Sigmoid colon (tissue), 7 donors: ENCODE data around the gene CAPN10. TPM values are rescaled to one million over a fixed set of nuclear protein-coding genes. Genes with fewer than 3 reads are reported as not detected.
A peak's percentile ranks its signal among the peaks of the same experiment; 100 is the strongest.
"Not testable (repeated sequence)": the region's sequence is repeated elsewhere in the genome, so short reads cannot be mapped to it uniquely, and the experiment has no call there.

Experiments
- DNase-seq: peaks from one replicate; pipeline ENCODE4 v3.0.0-alpha.2; 2019
- H3K27ac ChIP-seq, 4 donors: fragments of 200-600 bp; sonication (generic); one replicate each; pipeline ENCODE4 v1.5.1; 2016 to 2019; ENCODE audit warnings: mild to moderate bottlenecking in 1 of 4
- H3K27me3 ChIP-seq, 3 donors: fragments of 200-600 bp; sonication (generic); one replicate each; pipeline ENCODE4 v1.5.1; 2019; ENCODE audit warnings: mild to moderate bottlenecking in 1 of 3
- H3K36me3 ChIP-seq, 4 donors: fragments of 200-600 bp; sonication (generic); one replicate each; pipeline ENCODE4 v1.5.1; 2016 to 2019
- H3K4me1 ChIP-seq, 4 donors: fragments of 200-600 bp; sonication (generic); one replicate each; pipeline ENCODE4 v1.5.1; 2017 to 2019
- H3K4me3 ChIP-seq, 4 donors: fragments of 200-600 bp; sonication (generic); one replicate each; pipeline ENCODE4 v1.5.1; 2017 to 2019; ENCODE audit warnings: mild to moderate bottlenecking in 2 of 4, moderate library complexity in 1 of 4
- H3K9me3 ChIP-seq, 4 donors: fragments of 200-600 bp in 3 of 4; sonication (generic) in 3 of 4; one replicate each; pipeline versions ENCODE4 v1.5.1 to v1.6.1; 2013 to 2019
- EP300 ChIP-seq, 4 donors: sonication (generic); formaldehyde crosslinking; IDR thresholded peaks; one replicate each; pipeline ENCODE4 v1.6.1; 2017; ENCODE audit warnings: antibody characterized with exemption in 4 of 4
- POLR2A ChIP-seq, 2 donors: fragments of 450-650 bp; IDR thresholded peaks; one replicate each; pipeline ENCODE4 v1.6.1; 2016; ENCODE audit warnings: antibody characterized with exemption in 2 of 2, mild to moderate bottlenecking in 2 of 2, moderate library complexity in 2 of 2
- POLR2AphosphoS5 ChIP-seq, 4 donors: sonication (generic); formaldehyde crosslinking; IDR thresholded peaks; one replicate each; pipeline ENCODE4 v1.6.1; 2017; ENCODE audit warnings: antibody characterized with exemption in 4 of 4
- WGBS, 2 donors: extraction: QIAGEN DNeasy Blood & Tissue Kit; methylation state at CpG; one replicate each; pipeline ENCODE4 v1.1.7; 2013; 5-methylcytosine and 5-hydroxymethylcytosine counted together
- intact Hi-C: fragments of 100-400 bp; cut with DNase I; formaldehyde crosslinking; loops from one replicate; pipeline ENCODE4 v1.15.1; 2023
- polyA plus RNA-seq, 3 donors: library from polyadenylated mRNA; stranded (reverse); fragments of 200-250 nt; gene quantifications; one replicate each; pipeline ENCODE4 v1.2.3, GENCODE V29; 2013
- total RNA-seq, 4 donors: library from RNA; depleted of rRNA; stranded (reverse); fragments of >200 nt; gene quantifications; one replicate each; pipeline ENCODE4 v1.1.0, GENCODE V29; 2016
- TF ChIP-seq, protein P1 (sequence below), 4 experiments: fragments of 450-650 bp in 3 of 4; fragments of 200-600 bp in 1 of 4; IDR thresholded peaks; one replicate each; pipeline ENCODE4 v1.5.1; 2016 to 2019; ENCODE audit warnings: antibody characterized with exemption in 4 of 4, mild to moderate bottlenecking in 3 of 4, moderate library complexity in 2 of 4
- donor health status: healthy with polysubstance abuse.
- donor health status: Bipolar disorder and iron deficiency.
- donor health status: healthy.

The CAPN10 gene, protein sequence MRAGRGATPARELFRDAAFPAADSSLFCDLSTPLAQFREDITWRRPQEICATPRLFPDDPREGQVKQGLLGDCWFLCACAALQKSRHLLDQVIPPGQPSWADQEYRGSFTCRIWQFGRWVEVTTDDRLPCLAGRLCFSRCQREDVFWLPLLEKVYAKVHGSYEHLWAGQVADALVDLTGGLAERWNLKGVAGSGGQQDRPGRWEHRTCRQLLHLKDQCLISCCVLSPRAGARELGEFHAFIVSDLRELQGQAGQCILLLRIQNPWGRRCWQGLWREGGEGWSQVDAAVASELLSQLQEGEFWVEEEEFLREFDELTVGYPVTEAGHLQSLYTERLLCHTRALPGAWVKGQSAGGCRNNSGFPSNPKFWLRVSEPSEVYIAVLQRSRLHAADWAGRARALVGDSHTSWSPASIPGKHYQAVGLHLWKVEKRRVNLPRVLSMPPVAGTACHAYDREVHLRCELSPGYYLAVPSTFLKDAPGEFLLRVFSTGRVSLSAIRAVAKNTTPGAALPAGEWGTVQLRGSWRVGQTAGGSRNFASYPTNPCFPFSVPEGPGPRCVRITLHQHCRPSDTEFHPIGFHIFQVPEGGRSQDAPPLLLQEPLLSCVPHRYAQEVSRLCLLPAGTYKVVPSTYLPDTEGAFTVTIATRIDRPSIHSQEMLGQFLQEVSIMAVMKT
- 10 to 100 TPM; 10.5 to 27.7 (median 16.3) TPM for total RNA-seq
- polyA plus RNA-seq = 10 to 100 TPM; 11.4 to 33.0 (median 16.4) TPM

DNA sequence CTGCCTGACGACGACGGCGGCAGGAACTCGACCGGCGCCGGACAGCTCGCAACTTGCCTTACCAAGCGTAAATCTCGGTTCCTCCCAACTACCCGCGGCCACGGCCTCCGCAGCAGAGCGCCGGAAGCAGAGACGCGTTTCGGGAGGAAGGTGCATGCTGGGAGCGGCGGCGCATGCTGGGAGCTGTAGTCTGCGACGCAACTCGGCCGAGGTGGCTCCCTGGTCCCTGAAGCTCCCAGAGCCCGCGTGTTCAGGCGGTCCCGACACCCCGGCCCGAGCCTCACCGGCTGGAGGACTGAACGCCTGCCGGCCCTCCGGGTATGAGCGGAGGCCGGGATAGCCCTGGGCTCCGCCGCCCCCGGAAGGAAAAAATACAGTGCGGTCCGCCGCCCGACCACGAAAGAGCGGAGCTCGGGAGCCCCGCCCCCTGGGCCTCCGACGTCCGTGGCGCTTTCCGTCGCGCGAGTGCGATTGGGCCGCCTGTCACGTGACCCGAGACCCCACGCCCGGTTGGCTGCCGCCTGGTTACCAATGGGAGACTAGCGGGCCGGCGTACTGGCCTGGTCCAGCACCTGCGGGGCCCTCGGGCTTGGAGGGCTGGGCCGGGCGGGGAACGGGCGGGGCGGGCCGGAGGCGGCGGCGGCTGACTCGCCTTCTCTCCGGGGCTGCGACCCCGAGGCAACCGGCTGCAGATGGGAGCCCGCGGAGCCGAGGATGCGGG lies at the start of gene CAPN10:
TSS of gene CAPN10 (plus strand) at position 537 of the 721 bp plus-strand sequence. CDS start at position 715, 178 bp downstream.
- Histone ChIP-seq H3K9me3 (no peaks in the 10 kb centered on the region), H3K4me1 (peaks cover 0 to 44% (median 34%) of the 10 kb centered on the region in 4 donors)
- TF ChIP-seq, protein P1, sequence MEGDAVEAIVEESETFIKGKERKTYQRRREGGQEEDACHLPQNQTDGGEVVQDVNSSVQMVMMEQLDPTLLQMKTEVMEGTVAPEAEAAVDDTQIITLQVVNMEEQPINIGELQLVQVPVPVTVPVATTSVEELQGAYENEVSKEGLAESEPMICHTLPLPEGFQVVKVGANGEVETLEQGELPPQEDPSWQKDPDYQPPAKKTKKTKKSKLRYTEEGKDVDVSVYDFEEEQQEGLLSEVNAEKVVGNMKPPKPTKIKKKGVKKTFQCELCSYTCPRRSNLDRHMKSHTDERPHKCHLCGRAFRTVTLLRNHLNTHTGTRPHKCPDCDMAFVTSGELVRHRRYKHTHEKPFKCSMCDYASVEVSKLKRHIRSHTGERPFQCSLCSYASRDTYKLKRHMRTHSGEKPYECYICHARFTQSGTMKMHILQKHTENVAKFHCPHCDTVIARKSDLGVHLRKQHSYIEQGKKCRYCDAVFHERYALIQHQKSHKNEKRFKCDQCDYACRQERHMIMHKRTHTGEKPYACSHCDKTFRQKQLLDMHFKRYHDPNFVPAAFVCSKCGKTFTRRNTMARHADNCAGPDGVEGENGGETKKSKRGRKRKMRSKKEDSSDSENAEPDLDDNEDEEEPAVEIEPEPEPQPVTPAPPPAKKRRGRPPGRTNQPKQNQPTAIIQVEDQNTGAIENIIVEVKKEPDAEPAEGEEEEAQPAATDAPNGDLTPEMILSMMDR (IDR thresholded peaks at IDR 0.05) = no peak
- no peak for TF ChIP-seq EP300 (IDR thresholded peaks at IDR 0.05)
- peak; percentile 41 to 50 for TF ChIP-seq POLR2A (IDR thresholded peaks at IDR 0.05)
- peak; percentile 76 to 90 (median 85) for TF ChIP-seq POLR2AphosphoS5 (IDR thresholded peaks at IDR 0.05)

DNA sequence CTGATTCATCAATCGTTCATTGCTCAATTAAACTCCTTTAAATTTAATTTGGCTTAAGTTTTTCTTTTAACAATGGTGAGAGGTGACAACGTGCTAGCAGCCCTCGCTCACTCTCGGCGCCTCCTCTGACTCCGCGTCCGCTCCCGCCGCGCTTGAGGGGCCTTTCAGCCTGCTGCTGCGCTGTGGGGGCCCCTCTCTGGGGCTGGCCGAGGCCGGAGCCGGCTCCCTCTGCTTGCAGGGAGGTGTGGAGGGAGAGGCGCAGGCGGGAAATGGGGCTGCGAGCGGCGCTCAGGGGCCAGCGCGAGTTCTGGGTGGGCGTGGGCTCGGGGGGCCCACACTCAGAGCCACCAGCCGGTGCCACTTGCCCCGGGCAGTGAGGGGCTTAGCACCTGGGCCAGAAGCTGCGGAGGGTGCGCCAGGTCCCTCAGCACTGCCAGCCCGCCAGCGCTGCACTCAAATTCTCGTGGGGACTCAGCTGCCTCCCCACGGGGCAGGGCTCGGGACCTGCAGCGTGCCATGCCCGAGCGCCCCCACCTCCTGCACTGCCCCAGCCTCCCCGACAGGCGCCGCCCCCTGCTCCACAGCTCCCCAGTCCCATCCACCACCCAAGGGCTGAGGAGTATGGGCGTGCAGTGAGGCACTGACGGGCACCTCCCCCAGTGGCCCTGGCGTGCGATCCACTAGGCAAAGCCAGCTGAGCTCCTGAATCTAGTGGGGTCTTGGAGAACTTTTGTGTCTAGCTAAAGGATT lies 48.3 kb upstream of the CAPN10 start:
- no peaks in the 10 kb centered on the region for H3K4me1 ChIP-seq
- intact Hi-C loops = no loop called here
- peaks cover 0 to 20% (median 0%) of the 10 kb centered on the region in 4 donors for H3K36me3 ChIP-seq
- H3K4me3 ChIP-seq = no peak overlapping the region
- no peak overlapping the region for H3K27ac ChIP-seq
- 97% methylated on average over 43 of the region's 43 CpGs for whole genome bisulfite sequencing, 2 donors
- DNase-seq = no peak
- no peaks in the 10 kb centered on the region for H3K9me3 ChIP-seq
- TF ChIP-seq, protein P1 (IDR thresholded peaks at IDR 0.05) = no peak
- no peak for TF ChIP-seq POLR2A (IDR thresholded peaks at IDR 0.05)
- TF ChIP-seq POLR2AphosphoS5 (IDR thresholded peaks at IDR 0.05) = no peak
- no peak for TF ChIP-seq EP300 (IDR thresholded peaks at IDR 0.05)
- H3K27me3 ChIP-seq = no peaks in the 10 kb centered on the region

More for the DNA sequence above, at the start of gene CAPN10:
- H3K36me3 ChIP-seq = peaks cover 0 to 22% (median 10%) of the 10 kb centered on the region in 4 donors
- intact Hi-C loops = loop anchor here (2.0 kb wide), 1 partner anchor 20 kb away; no protein-coding TSS in a partner anchor
- H3K4me3 ChIP-seq = peak within 1 kb of the TSS; percentile 69 to 99 (median 91)
- 0 to 1% methylated on average over 88 of the region's 88 CpGs for WGBS, 2 donors
- no peaks in the 10 kb centered on the region for H3K27me3 ChIP-seq
- peak; percentile 99 for DNase-seq
- H3K27ac ChIP-seq = peak within 1 kb of the TSS; percentile 92 to 98 (median 96)

DNA sequence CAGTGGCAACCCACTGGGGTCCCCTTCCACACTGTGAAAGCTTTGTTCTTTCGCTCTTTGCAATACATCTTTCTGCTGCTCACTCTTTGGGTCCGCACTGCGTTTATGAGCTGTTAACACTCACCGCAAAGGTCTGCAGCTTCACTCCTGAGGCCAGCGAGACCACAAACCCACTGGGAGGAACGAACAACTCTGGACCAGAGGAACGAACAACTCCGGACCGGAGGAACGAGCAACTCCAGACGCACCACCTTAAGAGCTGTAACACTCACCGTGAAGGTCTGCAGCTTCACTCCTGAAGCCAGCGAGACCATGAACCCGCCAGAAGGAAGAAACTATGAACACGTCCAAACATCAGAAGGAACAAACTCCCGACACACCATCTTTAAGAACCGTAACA lies 47.4 kb upstream of the CAPN10 start:
- H3K27me3 ChIP-seq, H3K4me3 ChIP-seq, H3K9me3 ChIP-seq, intact Hi-C loops, H3K27ac ChIP-seq, H3K4me1 ChIP-seq, DNase-seq: not testable (repeated sequence)
- WGBS, 2 donors = 97% methylated on average over 17 of the region's 17 CpGs
- peaks cover 0 to 20% (median 0%) of the 10 kb centered on the region in 4 donors for H3K36me3 ChIP-seq

DNA sequence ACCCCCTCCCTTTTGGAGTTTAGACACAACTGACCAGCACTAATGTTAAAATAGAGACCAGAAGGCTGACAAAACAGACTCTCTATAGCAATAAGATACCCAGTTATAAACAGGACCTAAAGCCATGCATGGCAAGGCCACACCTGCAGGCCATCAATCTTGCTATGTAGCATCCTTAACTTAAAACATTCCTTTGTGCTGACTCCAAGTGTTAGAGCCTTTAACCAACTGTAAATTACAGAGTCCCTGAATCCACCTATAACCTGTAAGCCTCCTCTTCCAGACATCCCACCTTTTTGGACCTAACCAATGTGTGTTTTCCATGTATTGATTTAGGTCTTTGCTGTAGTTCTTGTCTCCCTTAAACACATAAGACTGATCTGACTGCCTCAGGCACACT lies 46.6 kb upstream of the CAPN10 start:
- intact Hi-C loops = no loop called here
- H3K4me3 ChIP-seq = no peak overlapping the region
- TF ChIP-seq POLR2A (IDR thresholded peaks at IDR 0.05) (no peak), EP300 (IDR thresholded peaks at IDR 0.05) (no peak)
- TF ChIP-seq, protein P1 (IDR thresholded peaks at IDR 0.05) = no peak

More for the DNA sequence above, 46.6 kb upstream of the CAPN10 start:
- DNase-seq = no peak
- peaks cover 0 to 20% (median 0%) of the 10 kb centered on the region in 4 donors for H3K36me3 ChIP-seq
- H3K9me3 ChIP-seq = no peaks in the 10 kb centered on the region
- H3K4me1 ChIP-seq = no peaks in the 10 kb centered on the region
- H3K27me3 ChIP-seq = no peaks in the 10 kb centered on the region
- no peak overlapping the region for H3K27ac ChIP-seq
